Heart right ventricle (tissue), 16 donors: ENCODE results near the gene MRPL12. TPM values are rescaled to one million over a fixed set of nuclear protein-coding genes. Genes with fewer than 3 reads are reported as not detected.

Experiments used
- ATAC-seq, 8 donors: fragments of 200-7000 bp; cut with Tn5 transposase; one replicate each; pipeline ENCODE4 v1.9.1; 2020; ENCODE audit warnings: mild to moderate bottlenecking in 8 of 8, moderate library complexity in 8 of 8, moderate number of reproducible peaks in 1 of 8
- DNase-seq, 2 donors: peaks; one replicate each; pipeline ENCODE4 v3.0.0-alpha.2; 2020
- H3K27ac ChIP-seq, 10 donors: fragments of 200-600 bp; sonication (generic) in 2 of 10; one replicate each; pipeline versions ENCODE4 v1.5.0 to v1.8.0; 2020 to 2022; ENCODE audit warnings: mild to moderate bottlenecking in 3 of 10
- H3K27me3 ChIP-seq, 7 donors: fragments of 200-600 bp; one replicate each; pipeline ENCODE4 v1.8.0; 2021 to 2022; ENCODE audit warnings: mild to moderate bottlenecking in 2 of 7
- H3K36me3 ChIP-seq, 9 donors: fragments of 200-600 bp; sonication (generic) in 1 of 9; one replicate each; pipeline versions ENCODE4 v1.5.0 to v1.8.0; 2020 to 2022; ENCODE audit warnings: mild to moderate bottlenecking in 2 of 9
- H3K4me1 ChIP-seq, 9 donors: fragments of 200-600 bp; sonication (generic) in 1 of 9; one replicate each; pipeline versions ENCODE4 v1.5.0 to v1.8.0; 2020 to 2022; ENCODE audit warnings: mild to moderate bottlenecking in 4 of 9
- H3K4me3 ChIP-seq, 10 donors: fragments of 200-600 bp; sonication (generic) in 2 of 10; one replicate each; pipeline versions ENCODE4 v1.5.0 to v1.8.0; 2020 to 2022; ENCODE audit warnings: mild to moderate bottlenecking in 7 of 10, moderate library complexity in 2 of 10
- H3K9me3 ChIP-seq, 11 donors: fragments of 200-600 bp in 10 of 11; sonication (generic) in 2 of 11; one replicate each; pipeline versions ENCODE4 v1.5.0 to v1.8.0; 2013 to 2022; ENCODE audit warnings: mild to moderate bottlenecking in 2 of 11, control low read depth in 1 of 11, moderate library complexity in 1 of 11
- WGBS, 2 donors: extraction: QIAGEN DNeasy Blood & Tissue Kit; methylation state at CpG; one replicate each; pipeline ENCODE4 v1.1.7; 2013; ENCODE audit warnings: inconsistent platforms in 1 of 2; 5-methylcytosine and 5-hydroxymethylcytosine counted together
- intact Hi-C, 10 donors: fragments of 100-400 bp; cut with DNase I; formaldehyde crosslinking; loops; one replicate each; pipeline versions ENCODE4 v1.11.1 to v1.14.2; 2022
- polyA plus RNA-seq, 2 donors: library from polyadenylated mRNA; stranded (reverse); fragments of 200-250 nt; gene quantifications; one replicate each; pipeline ENCODE4 v1.2.3, GENCODE V29; 2013
- total RNA-seq, 10 donors: library from RNA; stranded (reverse); fragmentation: NEBNext Ultra II Directional in 3 of 10; extraction: Animal tissue kit (Norgen Biotek cat#: 25700) in 3 of 10; gene quantifications; one replicate each; pipeline versions ENCODE4 v1.2.1 to v1.2.4, GENCODE V29; 2021 to 2023
- TF ChIP-seq, protein P1 (sequence below), 9 donors: fragments of 200-600 bp; sonication (generic) in 2 of 9; IDR thresholded peaks; one replicate each; pipeline versions ENCODE4 v1.5.0 to v1.8.0; 2021 to 2022; ENCODE audit warnings: antibody characterized with exemption in 9 of 9, mild to moderate bottlenecking in 5 of 9, moderate library complexity in 1 of 9
- donor health status: Arrhythmogenic right ventricular cardiomyopathy.
- donor health status: ischemic (EF 13 %, LVEDD 7.1; RV severe dilation, severe dysfunction).
- donor health status: healthy with polysubstance abuse.
- donor health status: DM: no; HTN: yes; CAD: no.
- donor health status: DM: no; HTN: no; CAD: no.
- donor health status: ischemic (EF 25% LVEDD 6.9; RV normal size, moderate dysfunction).
- donor health status: ischemic (EF 25% LVEDD 5.7; RV mildly dilated, moderate dysfunction).
- donor health status: healthy.
- donor health status: DM: yes; HTN: yes; CAD: no.
- donor health status: Ischemic cardiomyopathy.
- donor health status: ischemic (EF 35%, LVEDD 5.7; RV mildly dilated, moderate dysfunction).
- donor health status: nonischemic (EF 11% LVEDD 7.7; RV severe dilation, severe dysfunction).
- donor health status: DM: yes; HTN: yes; CAD: no.
- donor health status: PGD.
- donor health status: ischemic (EF 29% LVEDD 5.4; RV normal size, mild dysfunction).
- donor health status: nonischemic (EF 23%, LVEDD 6.1; RV moderate dilation, normal function).

MRPL12 gene
- total and polyA plus RNA-seq, 12 donors, result 105 to 533 (median 135) TPM

DNA sequence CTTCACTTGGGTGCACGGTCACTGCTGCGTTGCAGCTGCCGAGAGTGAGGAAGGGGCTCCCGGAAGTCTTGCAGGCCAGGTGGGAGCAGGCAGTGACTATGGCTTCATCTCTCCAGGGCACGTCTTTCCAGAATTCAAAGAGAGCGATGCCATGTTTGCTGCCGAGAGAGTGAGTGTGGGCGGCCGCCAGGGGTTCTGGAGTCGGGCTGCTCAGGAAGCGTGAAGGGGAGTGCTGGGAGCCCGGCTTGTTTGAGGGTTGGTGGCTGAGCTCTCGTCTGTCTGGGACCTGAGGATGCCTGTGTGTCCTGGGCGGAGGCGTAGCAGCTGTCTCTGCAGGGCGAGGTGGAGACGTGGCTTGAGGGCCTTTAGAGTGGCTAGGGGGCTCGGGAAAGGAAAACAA is 13.1 kb upstream of the MRPL12 start:
- Histone ChIP-seq H3K4me1 (peaks cover 6 to 14% (median 9%) of the 10 kb centered on the region in 9 donors), H3K27me3 (no peaks in the 10 kb centered on the region), H3K9me3 (no peaks in the 10 kb centered on the region), H3K4me3 (no peak overlapping the region), H3K27ac (no peak overlapping the region), H3K36me3 (peaks cover 5 to 99% (median 81%) of the 10 kb centered on the region in 9 donors)
- DNase-seq (no peak), ATAC-seq (no peak)
- 88 to 90% methylated on average over 18 of the region's 18 CpGs for WGBS, 2 donors
- TF ChIP-seq, protein P1, sequence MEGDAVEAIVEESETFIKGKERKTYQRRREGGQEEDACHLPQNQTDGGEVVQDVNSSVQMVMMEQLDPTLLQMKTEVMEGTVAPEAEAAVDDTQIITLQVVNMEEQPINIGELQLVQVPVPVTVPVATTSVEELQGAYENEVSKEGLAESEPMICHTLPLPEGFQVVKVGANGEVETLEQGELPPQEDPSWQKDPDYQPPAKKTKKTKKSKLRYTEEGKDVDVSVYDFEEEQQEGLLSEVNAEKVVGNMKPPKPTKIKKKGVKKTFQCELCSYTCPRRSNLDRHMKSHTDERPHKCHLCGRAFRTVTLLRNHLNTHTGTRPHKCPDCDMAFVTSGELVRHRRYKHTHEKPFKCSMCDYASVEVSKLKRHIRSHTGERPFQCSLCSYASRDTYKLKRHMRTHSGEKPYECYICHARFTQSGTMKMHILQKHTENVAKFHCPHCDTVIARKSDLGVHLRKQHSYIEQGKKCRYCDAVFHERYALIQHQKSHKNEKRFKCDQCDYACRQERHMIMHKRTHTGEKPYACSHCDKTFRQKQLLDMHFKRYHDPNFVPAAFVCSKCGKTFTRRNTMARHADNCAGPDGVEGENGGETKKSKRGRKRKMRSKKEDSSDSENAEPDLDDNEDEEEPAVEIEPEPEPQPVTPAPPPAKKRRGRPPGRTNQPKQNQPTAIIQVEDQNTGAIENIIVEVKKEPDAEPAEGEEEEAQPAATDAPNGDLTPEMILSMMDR (IDR thresholded peaks at IDR 0.05), result no peak
- intact Hi-C loops, result no loop called here

- TF ChIP-seq, protein P1 (IDR thresholded peaks at IDR 0.05), result no peak
- intact Hi-C loops, result no loop called here
- 86% methylated on average over 17 of the region's 17 CpGs for WGBS, 2 donors
- no peaks in the 10 kb centered on the region for H3K27me3 ChIP-seq
- no peaks in the 10 kb centered on the region for H3K9me3 ChIP-seq
- DNase-seq (no peak), ATAC-seq (no peak)
- H3K4me3 ChIP-seq, result no peak overlapping the region
- no peak overlapping the region for H3K27ac ChIP-seq
- peaks cover under 1 to 9% (median 5%) of the 10 kb centered on the region in 9 donors for H3K4me1 ChIP-seq
- peaks cover 5 to 100% (median 86%) of the 10 kb centered on the region in 9 donors for H3K36me3 ChIP-seq
Observed at GRCh38 chr17:81690549-81690948, 12.6 kb upstream of the MRPL12 start.

- H3K4me1 ChIP-seq, result peaks cover 0 to 4% (median 0%) of the 10 kb centered on the region in 9 donors
- DNase-seq (no peak), ATAC-seq (no peak)
- TF ChIP-seq, protein P1 (IDR thresholded peaks at IDR 0.05), result no peak
- H3K27me3 ChIP-seq, result no peaks in the 10 kb centered on the region
- H3K27ac ChIP-seq, result no peak overlapping the region
- WGBS, 2 donors, result 92 to 94% methylated on average over 18 of the region's 18 CpGs
- H3K9me3 ChIP-seq, result no peaks in the 10 kb centered on the region
- H3K4me3 ChIP-seq, result no peak overlapping the region
- intact Hi-C loops, result no loop called here
- peaks cover 5 to 100% (median 90%) of the 10 kb centered on the region in 9 donors for H3K36me3 ChIP-seq
Observed at GRCh38 chr17:81691196-81691595, 12.0 kb upstream of the MRPL12 start.

GRCh38 chr17:81691608-81692007 is 11.6 kb upstream of the MRPL12 start:
- ATAC-seq (no peak), DNase-seq (no peak)
- TF ChIP-seq, protein P1 (IDR thresholded peaks at IDR 0.05), result no peak
- intact Hi-C loops, result no loop called here
- peaks cover 0 to 5% (median under 1%) of the 10 kb centered on the region in 9 donors for H3K4me1 ChIP-seq
- H3K4me3 ChIP-seq, result no peak overlapping the region
- H3K36me3 ChIP-seq, result peaks cover 5 to 100% (median 86%) of the 10 kb centered on the region in 9 donors
- no peaks in the 10 kb centered on the region for H3K9me3 ChIP-seq
- H3K27ac ChIP-seq, result no peak overlapping the region
- no peaks in the 10 kb centered on the region for H3K27me3 ChIP-seq
- 93 to 97% methylated on average over 20 of the region's 20 CpGs for WGBS, 2 donors
